ENCODE results near the gene GAS1.

GAS1 gene, protein sequence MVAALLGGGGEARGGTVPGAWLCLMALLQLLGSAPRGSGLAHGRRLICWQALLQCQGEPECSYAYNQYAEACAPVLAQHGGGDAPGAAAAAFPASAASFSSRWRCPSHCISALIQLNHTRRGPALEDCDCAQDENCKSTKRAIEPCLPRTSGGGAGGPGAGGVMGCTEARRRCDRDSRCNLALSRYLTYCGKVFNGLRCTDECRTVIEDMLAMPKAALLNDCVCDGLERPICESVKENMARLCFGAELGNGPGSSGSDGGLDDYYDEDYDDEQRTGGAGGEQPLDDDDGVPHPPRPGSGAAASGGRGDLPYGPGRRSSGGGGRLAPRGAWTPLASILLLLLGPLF

DNA sequence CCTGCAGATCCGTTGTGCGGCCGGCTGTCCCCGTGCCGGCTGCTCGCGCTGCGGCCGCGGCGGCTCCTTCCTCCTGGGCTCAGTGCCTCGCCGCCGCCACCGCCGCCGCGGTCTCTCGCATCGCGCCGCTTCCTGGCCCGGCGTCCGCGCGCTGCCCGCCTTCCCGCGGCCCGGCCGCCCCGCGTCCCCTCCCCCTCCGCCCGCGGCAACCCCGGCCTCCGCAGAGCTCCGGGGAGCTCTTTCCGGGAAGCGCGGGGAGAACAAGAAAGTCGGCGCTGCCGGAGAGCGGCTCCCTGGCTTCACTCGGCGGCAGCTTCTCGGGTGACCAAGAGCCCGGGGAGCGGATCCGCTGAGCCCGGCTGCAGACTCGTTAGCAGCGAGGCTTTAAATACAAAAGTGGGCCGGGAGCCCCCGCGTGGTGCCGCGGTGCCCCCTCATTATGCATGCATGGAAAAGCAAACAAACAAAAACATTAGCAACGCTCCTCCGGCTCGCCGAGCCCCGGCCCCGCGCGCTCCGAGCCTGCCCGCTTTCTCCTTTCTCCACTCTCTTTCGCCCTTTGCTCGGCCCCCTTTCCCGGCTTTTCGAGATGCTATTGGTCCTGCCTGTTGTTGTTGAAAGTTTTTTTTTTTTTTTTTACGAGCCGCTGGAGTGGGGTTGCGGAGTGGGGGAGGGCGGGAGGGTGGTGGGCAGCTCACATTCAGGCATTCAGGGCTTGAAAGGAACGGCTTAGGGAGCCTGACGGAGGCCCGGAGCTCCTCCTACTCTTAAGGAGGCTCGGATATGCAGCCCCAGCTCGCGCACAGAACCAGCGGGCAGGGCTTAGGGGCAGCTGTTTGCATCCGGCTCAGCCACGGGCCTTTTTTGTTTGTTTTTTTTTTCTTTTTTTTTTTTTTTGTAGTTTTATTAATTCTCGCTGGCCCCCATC is at the start of gene GAS1:
GAS1 (minus strand) TSS at position 361 of the 928 bp plus-strand sequence. CDS start 727 bp downstream, outside the sequence.
- peak; percentile 98 for DNase-seq (ENCODE audit: low read depth)

- DNase-seq (ENCODE audit: low read depth), result peak; percentile 44
Measured at GRCh38 chr9:86994231-86994630, 46.9 kb upstream of the GAS1 start.

DNA sequence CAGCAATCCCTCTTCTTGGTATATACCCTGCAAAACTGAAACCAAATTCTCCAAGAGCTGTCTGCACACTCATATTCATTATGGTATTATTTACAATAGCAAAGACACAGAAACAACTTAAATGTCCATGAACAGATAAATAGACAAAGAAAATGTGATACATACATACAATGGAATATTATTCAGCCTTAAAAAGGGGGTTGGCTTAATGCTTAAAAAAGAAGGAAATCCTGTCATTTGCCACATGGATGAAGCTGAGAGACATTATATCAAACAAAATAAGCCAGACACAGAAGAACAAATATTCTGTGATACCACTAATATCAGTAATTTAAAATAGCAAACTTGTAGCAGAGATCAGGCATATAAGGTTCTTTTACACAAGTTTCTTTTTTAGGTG is 46.5 kb upstream of the GAS1 start:
- no peak for DNase-seq (ENCODE audit: low read depth)

- no peak for DNase-seq (ENCODE audit: low read depth)
Measured at GRCh38 chr9:86991077-86991476, 43.8 kb upstream of the GAS1 start.

- peak; percentile 78 for DNase-seq (ENCODE audit: low read depth)
Measured at GRCh38 chr9:86990290-86990689, 43.0 kb upstream of the GAS1 start.

GRCh38 chr9:86987900-86988299 is 40.6 kb upstream of the GAS1 start:
- no peak for DNase-seq (ENCODE audit: low read depth)

DNA sequence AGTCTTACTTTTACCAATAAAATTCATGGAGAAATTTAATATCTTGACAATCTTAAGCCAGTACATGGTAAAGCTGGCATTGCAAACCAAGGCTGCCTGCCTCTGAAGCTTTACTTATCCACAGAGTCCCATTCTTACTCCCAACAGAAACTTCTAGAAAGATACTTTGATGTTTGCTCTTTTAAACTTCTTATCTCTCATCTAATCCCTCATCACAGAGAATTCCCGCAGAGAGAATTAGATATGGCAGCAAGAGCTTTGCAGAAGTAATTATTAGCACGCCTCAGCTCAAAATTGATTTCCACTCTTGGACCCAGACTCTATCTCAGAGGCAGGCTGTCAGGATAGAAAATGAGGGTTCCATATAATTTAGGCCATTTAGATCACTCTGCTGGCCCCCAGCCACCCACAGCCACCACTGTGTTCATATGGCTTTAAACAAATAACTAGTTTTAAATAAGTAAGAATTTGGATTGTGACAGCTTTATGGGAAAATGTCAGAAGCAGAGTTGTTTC is 37.9 kb upstream of the GAS1 start:
- DNase-seq (ENCODE audit: low read depth), result no peak

- peak; percentile 99 for DNase-seq (ENCODE audit: low read depth)
Measured at GRCh38 chr9:86983620-86984259, 36.4 kb upstream of the GAS1 start.

GRCh38 chr9:86983249-86983619 is 35.9 kb upstream of the GAS1 start:
- DNase-seq (ENCODE audit: low read depth), result peak; percentile 94

DNA sequence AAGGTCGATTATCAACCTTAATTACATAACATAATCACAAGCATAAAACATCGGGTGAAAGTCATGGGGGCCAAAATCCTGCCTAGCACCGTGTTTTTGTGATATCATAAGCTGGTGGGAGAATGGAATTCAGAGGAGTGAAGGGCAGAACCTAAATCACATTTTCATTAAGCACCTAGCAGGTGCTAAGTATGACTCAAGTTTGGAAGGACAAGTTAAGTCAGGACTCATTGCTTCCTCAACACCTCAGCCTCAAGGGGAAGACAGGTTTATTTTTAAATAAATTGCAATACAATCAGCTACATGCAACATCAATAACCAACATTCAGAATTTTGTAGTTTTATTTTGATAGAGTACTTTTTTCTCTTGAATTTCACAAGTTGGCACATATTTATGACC is 33.5 kb upstream of the GAS1 start:
- no peak for DNase-seq (ENCODE audit: low read depth)

GRCh38 chr9:86979657-86980056 is 32.4 kb upstream of the GAS1 start:
- no peak for DNase-seq (ENCODE audit: low read depth)

GRCh38 chr9:86978922-86979474 is 31.7 kb upstream of the GAS1 start:
- peak; percentile 82 for DNase-seq (ENCODE audit: low read depth)

GRCh38 chr9:86978413-86978812 is 31.1 kb upstream of the GAS1 start:
- peak; percentile 24 for DNase-seq (ENCODE audit: low read depth)

GRCh38 chr9:86977205-86977835 is 30.0 kb upstream of the GAS1 start:
- DNase-seq (ENCODE audit: low read depth), result peak; percentile 61

DNA sequence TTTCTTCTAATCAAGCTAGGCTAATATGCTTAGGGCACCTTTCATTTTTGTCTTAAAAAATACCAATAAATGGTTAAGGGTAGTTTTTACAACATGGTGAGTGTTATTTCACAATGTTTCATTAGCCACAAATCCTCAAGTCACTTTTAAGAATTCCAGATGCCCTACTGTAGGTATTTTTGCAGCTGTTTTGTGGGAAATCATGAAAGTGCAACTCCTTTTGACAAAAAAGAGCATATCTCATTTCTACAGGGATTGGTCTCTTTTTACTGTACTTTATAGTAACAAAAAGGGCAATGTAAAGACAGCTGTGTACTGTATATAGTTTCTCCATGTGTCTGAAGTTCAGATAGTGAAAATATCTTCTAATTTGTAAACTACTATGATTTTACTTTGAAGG is 28.3 kb upstream of the GAS1 start:
- DNase-seq (ENCODE audit: low read depth), result no peak

DNA sequence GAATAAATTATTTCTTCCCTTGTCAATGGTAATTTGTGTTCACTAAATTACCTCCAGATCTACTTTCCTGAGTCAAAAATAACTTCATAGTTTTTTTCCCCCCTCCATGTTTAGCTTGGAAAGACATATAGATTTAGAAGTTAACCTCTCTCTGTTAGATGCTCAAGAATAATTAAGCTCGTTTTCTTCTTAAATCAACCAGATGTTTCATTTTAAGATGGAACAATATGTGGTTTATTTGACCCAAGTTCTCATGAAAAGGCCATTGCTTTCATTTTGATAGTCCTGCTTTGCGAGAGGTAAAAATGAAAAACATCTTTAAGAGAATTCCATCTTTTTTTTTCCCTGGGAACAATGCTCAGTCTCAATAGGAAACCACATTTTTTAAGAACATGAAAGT is 27.7 kb upstream of the GAS1 start:
- DNase-seq (ENCODE audit: low read depth), result no peak

- no peak for DNase-seq (ENCODE audit: low read depth)
Measured at GRCh38 chr9:86974421-86974820, 27.1 kb upstream of the GAS1 start.

GRCh38 chr9:86971742-86972141 is 24.4 kb upstream of the GAS1 start:
- DNase-seq (ENCODE audit: low read depth), result no peak

DNA sequence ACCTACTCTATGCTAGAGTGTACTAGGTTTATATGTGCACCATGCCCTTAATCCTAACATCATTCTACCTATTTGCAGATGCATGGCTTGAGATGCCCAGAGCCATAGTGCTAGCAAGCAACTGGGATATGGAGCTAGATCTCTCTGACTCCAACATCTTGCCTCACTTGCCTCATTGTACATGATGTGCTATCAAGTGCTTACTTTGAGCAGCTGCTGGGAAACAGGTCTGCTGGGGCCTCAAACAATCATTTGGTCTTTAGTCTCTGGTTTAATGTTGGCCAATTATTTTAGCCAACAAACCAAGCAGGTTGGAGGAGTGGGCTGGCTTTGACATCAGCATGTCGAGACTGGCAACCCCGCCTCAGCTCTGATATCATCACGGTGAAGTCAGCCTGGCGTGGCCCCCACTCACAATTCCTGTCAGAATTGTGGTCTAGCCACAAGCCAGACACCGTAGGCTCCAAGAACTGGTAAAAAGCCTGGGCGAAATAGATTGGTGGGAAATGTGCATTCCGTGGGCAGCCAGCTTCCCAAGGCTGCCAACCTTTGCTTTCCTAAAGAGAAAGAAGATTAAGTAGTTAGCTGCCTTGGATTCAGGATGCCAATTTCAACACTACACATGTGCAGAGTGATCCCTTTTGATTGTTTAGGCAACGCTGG is 21.1 kb upstream of the GAS1 start:
- peak; percentile 38 for DNase-seq (ENCODE audit: low read depth)

GRCh38 chr9:86966852-86967511 is 19.7 kb upstream of the GAS1 start:
- peak; percentile 43 for DNase-seq (ENCODE audit: low read depth)
